Mucosa of descending colon (tissue), 3 donors: ENCODE data around the gene AMER2. TPM values are rescaled to one million over a fixed set of nuclear protein-coding genes. Genes with fewer than 3 reads are reported as not detected.
"Not testable (repeated sequence)": the region's sequence is repeated elsewhere in the genome, so short reads cannot be mapped to it uniquely, and the experiment has no call there.

Source experiments
- ATAC-seq: fragments of 200-7000 bp; cut with Tn5 transposase; one replicate; pipeline ENCODE4 v1.9.1; 2020; ENCODE audit warnings: mild to moderate bottlenecking, moderate library complexity
- DNase-seq, 3 donors: peaks; one replicate each; pipeline ENCODE4 v3.0.0-alpha.2; 2020
- H3K36me3 ChIP-seq: fragments of 200-600 bp; one replicate; pipeline ENCODE4 v1.8.0; 2021; ENCODE audit warnings: low read depth, mild to moderate bottlenecking
- H3K4me1 ChIP-seq: fragments of 200-600 bp; one replicate; pipeline ENCODE4 v1.8.0; 2021; ENCODE audit warnings: low read depth, mild to moderate bottlenecking
- H3K4me3 ChIP-seq: fragments of 200-600 bp; one replicate; pipeline ENCODE4 v1.8.0; 2021; ENCODE audit warnings: mild to moderate bottlenecking
- H3K9me3 ChIP-seq: fragments of 200-600 bp; one replicate; pipeline ENCODE4 v1.8.0; 2021; ENCODE audit warnings: mild to moderate bottlenecking
- intact Hi-C, 2 donors: fragments of 100-400 bp; cut with DNase I in 1 of 2; cut with micrococcal nuclease in 1 of 2; formaldehyde crosslinking; loops; one replicate each; pipeline versions ENCODE4 v1.11.0 to v1.11.1; 2022; cut with DNase I, micrococcal nuclease
- total RNA-seq, 3 donors: library from RNA; stranded (reverse); fragmentation: NEBNext Ultra II Directional in 2 of 3; extraction: Animal tissue kit (Norgen Biotek cat#: 25700) in 2 of 3; gene quantifications; one replicate each; pipeline versions ENCODE4 v1.2.1 to v1.2.4, GENCODE V29; 2021 to 2023
- TF ChIP-seq, protein P1 (sequence below): fragments of 200-600 bp; IDR thresholded peaks from one replicate; pipeline ENCODE4 v1.8.0; 2022; ENCODE audit warnings: antibody characterized with exemption, mild to moderate bottlenecking
- donor health status: DM: no; HTN: no; CAD: no; lungs with moderate emphysema.
- donor health status: DM: no; HTN: no; CAD: no.
- donor health status: DM: no; HTN: yes; CAD: no.

The AMER2 gene
- total RNA-seq, 3 donors from 2014 or later = 0.05 to 0.70 TPM; not detected in 1

DNA sequence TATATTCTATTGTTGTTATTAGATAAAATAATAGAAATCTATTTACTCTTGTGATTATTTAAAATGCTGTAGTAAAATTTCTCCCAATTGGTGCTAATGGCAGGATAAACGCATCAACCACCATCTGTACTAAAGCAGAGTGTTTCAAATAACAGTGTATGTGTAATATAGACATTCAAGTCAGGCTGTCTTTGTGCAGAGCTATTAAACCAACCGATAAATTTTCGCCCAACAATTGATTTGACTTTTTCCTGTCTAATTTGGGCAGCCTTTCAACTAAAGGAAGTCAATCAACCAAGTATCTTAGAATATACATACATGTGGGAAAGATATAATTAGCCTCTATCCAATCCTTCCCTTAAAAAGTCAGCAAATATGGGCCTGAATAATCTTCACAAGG lies 5.8 kb downstream of the AMER2 start:
- Histone ChIP-seq H3K4me3 (no peak overlapping the region), H3K36me3 (no peaks in the 10 kb centered on the region), H3K4me1 (no peaks in the 10 kb centered on the region), H3K9me3 (no peaks in the 10 kb centered on the region)
- intact Hi-C loops = no loop called here
- TF ChIP-seq, protein P1, sequence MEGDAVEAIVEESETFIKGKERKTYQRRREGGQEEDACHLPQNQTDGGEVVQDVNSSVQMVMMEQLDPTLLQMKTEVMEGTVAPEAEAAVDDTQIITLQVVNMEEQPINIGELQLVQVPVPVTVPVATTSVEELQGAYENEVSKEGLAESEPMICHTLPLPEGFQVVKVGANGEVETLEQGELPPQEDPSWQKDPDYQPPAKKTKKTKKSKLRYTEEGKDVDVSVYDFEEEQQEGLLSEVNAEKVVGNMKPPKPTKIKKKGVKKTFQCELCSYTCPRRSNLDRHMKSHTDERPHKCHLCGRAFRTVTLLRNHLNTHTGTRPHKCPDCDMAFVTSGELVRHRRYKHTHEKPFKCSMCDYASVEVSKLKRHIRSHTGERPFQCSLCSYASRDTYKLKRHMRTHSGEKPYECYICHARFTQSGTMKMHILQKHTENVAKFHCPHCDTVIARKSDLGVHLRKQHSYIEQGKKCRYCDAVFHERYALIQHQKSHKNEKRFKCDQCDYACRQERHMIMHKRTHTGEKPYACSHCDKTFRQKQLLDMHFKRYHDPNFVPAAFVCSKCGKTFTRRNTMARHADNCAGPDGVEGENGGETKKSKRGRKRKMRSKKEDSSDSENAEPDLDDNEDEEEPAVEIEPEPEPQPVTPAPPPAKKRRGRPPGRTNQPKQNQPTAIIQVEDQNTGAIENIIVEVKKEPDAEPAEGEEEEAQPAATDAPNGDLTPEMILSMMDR = no peak
- DNase-seq (no peak), ATAC-seq (no peak)

DNA sequence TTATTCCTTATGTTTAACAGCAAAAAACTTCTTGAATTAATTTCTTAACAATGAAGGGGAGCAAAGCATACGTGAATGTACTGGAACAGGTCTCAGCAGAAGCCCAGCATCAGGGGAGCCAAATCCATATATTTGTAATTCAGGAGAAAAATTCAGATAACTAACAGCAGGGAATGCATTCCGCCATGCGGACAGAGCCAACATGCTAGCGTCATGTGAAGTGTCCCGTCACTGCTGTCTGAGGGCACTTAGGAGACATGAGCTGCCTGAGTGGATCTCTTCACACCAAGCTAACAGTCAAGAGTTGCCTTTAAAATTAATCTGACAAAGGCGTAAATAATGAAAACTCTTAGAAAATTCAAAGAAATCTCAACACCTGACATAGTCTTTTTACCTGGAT lies 6.4 kb downstream of the AMER2 start:
- ATAC-seq = no peak
- Histone ChIP-seq H3K9me3 (no peaks in the 10 kb centered on the region), H3K4me1 (no peaks in the 10 kb centered on the region), H3K4me3 (no peak overlapping the region), H3K36me3 (no peaks in the 10 kb centered on the region)
- no peak for DNase-seq
- intact Hi-C loops = no loop called here
- TF ChIP-seq, protein P1 = no peak

DNA sequence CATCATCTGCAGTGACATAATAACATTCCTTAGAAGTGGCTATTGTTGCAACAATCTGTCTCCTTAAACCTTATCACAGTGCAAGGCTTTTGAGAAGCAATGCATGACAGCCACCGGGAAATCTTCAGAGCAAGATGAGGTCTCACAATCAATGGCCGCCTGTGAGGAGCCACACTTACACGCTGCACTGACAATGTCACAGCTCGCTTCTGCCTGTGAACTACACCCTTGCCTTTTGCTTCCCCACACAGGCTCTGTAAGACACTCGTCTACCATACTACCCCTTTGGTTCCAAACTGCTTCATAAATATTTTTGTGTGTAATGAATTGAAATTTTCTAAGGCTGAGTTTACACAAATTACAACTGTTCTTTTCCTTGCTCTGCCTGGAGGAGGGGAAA lies 6.9 kb downstream of the AMER2 start:
- ATAC-seq, H3K36me3 ChIP-seq, H3K4me3 ChIP-seq, H3K4me1 ChIP-seq, intact Hi-C loops, H3K9me3 ChIP-seq, DNase-seq: not testable (repeated sequence)

GRCh38 chr13:25157681-25158080 lies 14.4 kb downstream of the AMER2 start:
- Histone ChIP-seq H3K4me1 (no peaks in the 10 kb centered on the region), H3K9me3 (no peaks in the 10 kb centered on the region), H3K36me3 (no peaks in the 10 kb centered on the region), H3K4me3 (no peak overlapping the region)
- intact Hi-C loops = no loop called here
- DNase-seq (no peak), ATAC-seq (no peak)
- TF ChIP-seq, protein P1 = no peak

DNA sequence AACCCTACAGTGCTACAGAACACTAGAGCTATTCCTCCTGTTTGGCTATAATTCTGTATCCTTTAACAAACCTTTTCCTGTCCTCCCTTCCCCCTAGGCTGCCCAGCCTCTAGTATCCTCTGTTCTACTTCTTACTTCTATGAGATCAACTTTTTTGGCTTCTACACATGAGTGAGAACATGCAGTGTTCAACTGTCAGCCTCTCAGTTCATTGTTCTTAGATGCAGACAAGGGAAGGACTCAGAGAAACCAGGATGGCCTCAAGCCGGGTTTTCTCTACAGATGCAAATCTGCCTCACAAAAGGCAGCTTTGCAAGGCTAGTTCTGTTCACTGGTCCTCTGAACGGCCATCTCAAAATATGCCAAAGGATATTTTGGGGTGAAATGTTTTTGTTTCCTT lies 18.4 kb downstream of the AMER2 start:
- Histone ChIP-seq H3K4me1 (no peaks in the 10 kb centered on the region), H3K36me3 (no peaks in the 10 kb centered on the region), H3K4me3 (no peak overlapping the region), H3K9me3 (no peaks in the 10 kb centered on the region)
- TF ChIP-seq, protein P1 = no peak
- no peak for ATAC-seq
- no peak for DNase-seq
- intact Hi-C loops = no loop called here

DNA sequence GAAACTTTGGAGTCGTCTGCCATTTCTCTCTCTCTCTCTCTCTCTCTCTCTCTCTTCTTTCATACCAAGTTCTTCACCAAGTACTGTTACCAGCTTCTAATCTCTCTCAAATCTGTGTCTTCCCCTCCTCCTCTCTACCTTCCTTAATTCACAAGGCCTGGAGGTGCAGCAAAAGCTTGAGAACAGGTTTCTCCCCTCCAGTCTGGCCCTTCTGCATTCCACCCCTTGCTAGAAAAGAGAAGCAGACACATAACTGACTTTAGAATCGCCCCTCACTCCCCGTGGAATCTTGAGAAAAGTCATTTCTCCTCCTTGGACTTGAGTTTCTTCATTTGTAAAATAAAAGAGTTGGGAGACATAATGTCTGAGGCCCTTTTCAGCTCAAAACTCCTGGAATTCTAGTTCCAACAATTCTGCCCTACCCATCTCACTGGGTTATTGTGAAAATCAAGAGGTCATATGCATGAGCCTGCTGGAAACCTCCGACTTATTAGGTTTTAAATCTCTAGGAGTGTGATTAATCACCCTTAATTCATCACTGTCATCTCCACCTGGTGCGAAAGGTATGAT lies 20.4 kb downstream of the AMER2 start:
- Histone ChIP-seq H3K4me3 (no peak overlapping the region), H3K9me3 (no peaks in the 10 kb centered on the region), H3K36me3 (no peaks in the 10 kb centered on the region), H3K4me1 (no peaks in the 10 kb centered on the region)
- TF ChIP-seq, protein P1 = no peak
- no peak for ATAC-seq
- no peak for DNase-seq
- intact Hi-C loops = no loop called here
